GM18526 (cell line): ENCODE data around the gene BLVRA.

ENCODE experiments used
- POLR2A ChIP-seq: IDR thresholded peaks from 3 replicates; pipeline ENCODE4 v1.6.1; 2011; ENCODE audit not compliant: insufficient read length; ENCODE audit errors: extremely low read depth

Gene BLVRA

GRCh38 chr7:43758029-43758821 is at the start of gene BLVRA:
Gene BLVRA (plus strand): TSS chr7:43758680. CDS start chr7:43771159, 12,479 bp downstream.
- peak; percentile 55 for TF ChIP-seq POLR2A

- no peak for TF ChIP-seq POLR2A
Observed at GRCh38 chr7:43711503-43711902, 47.0 kb upstream of the BLVRA start.

- no peak for TF ChIP-seq POLR2A
Observed at GRCh38 chr7:43716598-43716997, 41.9 kb upstream of the BLVRA start.

- TF ChIP-seq POLR2A: no peak
Observed at GRCh38 chr7:43721193-43721806, 37.2 kb upstream of the BLVRA start.

GRCh38 chr7:43723007-43723341 is 35.5 kb upstream of the BLVRA start:
- no peak for TF ChIP-seq POLR2A

GRCh38 chr7:43725251-43725650 is 33.2 kb upstream of the BLVRA start:
- no peak for TF ChIP-seq POLR2A

GRCh38 chr7:43726466-43726865 is 32.0 kb upstream of the BLVRA start:
- no peak for TF ChIP-seq POLR2A

- no peak for TF ChIP-seq POLR2A
Observed at GRCh38 chr7:43727003-43727402, 31.5 kb upstream of the BLVRA start.

- TF ChIP-seq POLR2A: no peak
Observed at GRCh38 chr7:43727494-43727893, 31.0 kb upstream of the BLVRA start.

GRCh38 chr7:43729214-43729923 is 29.1 kb upstream of the BLVRA start, which contains the start of gene COA1:
Gene COA1 (minus strand): TSS chr7:43729523. CDS start chr7:43648614, 80,909 bp downstream.
- peak; percentile 75 for TF ChIP-seq POLR2A

GRCh38 chr7:43729924-43730248 is 28.6 kb upstream of the BLVRA start:
- no peak for TF ChIP-seq POLR2A

- no peak for TF ChIP-seq POLR2A
Observed at GRCh38 chr7:43735403-43735801, 23.1 kb upstream of the BLVRA start.

- TF ChIP-seq POLR2A: no peak
Observed at GRCh38 chr7:43735802-43736603, 22.5 kb upstream of the BLVRA start.

GRCh38 chr7:43737467-43738127 is 20.9 kb upstream of the BLVRA start:
- no peak for TF ChIP-seq POLR2A

GRCh38 chr7:43742692-43743091 is 15.8 kb upstream of the BLVRA start:
- TF ChIP-seq POLR2A: no peak
